ENCODE results near the gene DDX10. TPM values are rescaled to one million over a fixed set of nuclear protein-coding genes. Genes with fewer than 3 reads are reported as not detected.
"Not testable (repeated sequence)": the region's sequence is repeated elsewhere in the genome, so short reads cannot be mapped to it uniquely, and the experiment has no call there.

Gene DDX10
- total RNA-seq, 4 donors from 2014 or later, result 5.5 to 25.0 (median 17.5) TPM

- H3K27me3 ChIP-seq, result no peaks in the 10 kb centered on the region
- peaks cover 0 to 21% (median 0%) of the 10 kb centered on the region in 3 donors for H3K4me1 ChIP-seq
- 32 to 41% methylated on average over 1 of the region's 1 CpG for WGBS, 2 donors
- H3K9me3 ChIP-seq, result no peaks in the 10 kb centered on the region
- intact Hi-C loops (cut with DNase I), result no loop called here
- DNase-seq, result no peak
- H3K36me3 ChIP-seq, result no peaks in the 10 kb centered on the region
- TF ChIP-seq CTCF (IDR thresholded peaks at IDR 0.05) (no peak), POLR2A (IDR thresholded peaks at IDR 0.05) (no peak)
- H3K4me3 ChIP-seq, result no peak overlapping the region
- no peak overlapping the region for H3K27ac ChIP-seq
These were observed 69.4 kb downstream of the DDX10 start for GRCh38 chr11:108734283-108734682.

- intact Hi-C loops (cut with DNase I), result no loop called here
- Histone ChIP-seq H3K9me3 (no peaks in the 10 kb centered on the region), H3K27ac (no peak overlapping the region), H3K4me1 (peaks cover 0 to 21% (median 0%) of the 10 kb centered on the region in 3 donors), H3K36me3 (no peaks in the 10 kb centered on the region), H3K4me3 (no peak overlapping the region), H3K27me3 (no peaks in the 10 kb centered on the region)
- WGBS, 2 donors, result 70 to 71% methylated on average over 3 of the region's 3 CpGs
- no peak for DNase-seq
- TF ChIP-seq POLR2A (IDR thresholded peaks at IDR 0.05), result no peak
- peak in 5 of 6 experiments; percentile 13 to 58 (median 28) for TF ChIP-seq CTCF (IDR thresholded peaks at IDR 0.05)
These were observed 70.2 kb downstream of the DDX10 start for GRCh38 chr11:108734956-108735559.

GRCh38 chr11:108740132-108740531 lies 75.3 kb downstream of the DDX10 start:
- DNase-seq; H3K4me1 ChIP-seq; intact Hi-C loops (cut with DNase I); H3K36me3 ChIP-seq; H3K27ac ChIP-seq; H3K27me3 ChIP-seq; H3K9me3 ChIP-seq; H3K4me3 ChIP-seq: not testable (repeated sequence)
- WGBS, 2 donors, result 95 to 98% methylated on average over 2 of the region's 2 CpGs

- DNase-seq, result no peak
- Histone ChIP-seq H3K36me3 (no peaks in the 10 kb centered on the region), H3K4me3 (no peak overlapping the region), H3K9me3 (peaks cover 0 to 8% (median 0%) of the 10 kb centered on the region in 3 donors), H3K4me1 (peaks cover 0 to 8% (median 0%) of the 10 kb centered on the region in 3 donors), H3K27ac (no peak overlapping the region), H3K27me3 (no peaks in the 10 kb centered on the region)
- intact Hi-C loops (cut with DNase I), result no loop called here
- TF ChIP-seq POLR2A (IDR thresholded peaks at IDR 0.05), result no peak
- TF ChIP-seq CTCF (IDR thresholded peaks at IDR 0.05), result no peak
- WGBS, 2 donors, result 38 to 59% methylated on average over 3 of the region's 3 CpGs
These were observed 79.0 kb downstream of the DDX10 start for GRCh38 chr11:108743851-108744250.

GRCh38 chr11:108748968-108749367 lies 84.1 kb downstream of the DDX10 start:
- no peak overlapping the region for H3K27ac ChIP-seq
- no peak for TF ChIP-seq POLR2A (IDR thresholded peaks at IDR 0.05)
- TF ChIP-seq CTCF (IDR thresholded peaks at IDR 0.05), result no peak
- no peak overlapping the region for H3K4me3 ChIP-seq
- H3K27me3 ChIP-seq, result no peaks in the 10 kb centered on the region
- 91 to 95% methylated on average over 6 of the region's 6 CpGs for WGBS, 2 donors
- H3K36me3 ChIP-seq, result no peaks in the 10 kb centered on the region
- no peak for DNase-seq
- no peaks in the 10 kb centered on the region for H3K9me3 ChIP-seq
- peaks cover 0 to 2% (median 0%) of the 10 kb centered on the region in 3 donors for H3K4me1 ChIP-seq
- intact Hi-C loops (cut with DNase I), result no loop called here

GRCh38 chr11:108751444-108751843 lies 86.6 kb downstream of the DDX10 start:
- Histone ChIP-seq H3K4me1 (peaks cover 0 to 4% (median 4%) of the 10 kb centered on the region in 3 donors), H3K9me3 (no peaks in the 10 kb centered on the region), H3K36me3 (no peaks in the 10 kb centered on the region), H3K27me3 (no peaks in the 10 kb centered on the region), H3K4me3 (no peak overlapping the region), H3K27ac (no peak overlapping the region)
- TF ChIP-seq POLR2A (IDR thresholded peaks at IDR 0.05), result no peak
- no peak for TF ChIP-seq CTCF (IDR thresholded peaks at IDR 0.05)
- 68 to 69% methylated on average over 4 of the region's 4 CpGs for WGBS, 2 donors
- DNase-seq, result no peak
- intact Hi-C loops (cut with DNase I), result no loop called here

All from esophagus squamous epithelium (tissue), 5 donors.